GM19043 (cell line): ENCODE data around the gene LIPC.

Source experiments
- ATAC-seq: cut with Tn5 transposase; IDR thresholded peaks from one replicate; pipeline ENCODE4 v1.9.1; 2021; ENCODE audit warnings: low read depth; ENCODE audit not compliant: unreplicated experiment

The LIPC gene

GRCh38 chr15:58530056-58530590 lies 98.3 kb downstream of the LIPC start:
- no peak for ATAC-seq

GRCh38 chr15:58532126-58532525 lies 100.3 kb downstream of the LIPC start:
- ATAC-seq = no peak

GRCh38 chr15:58534556-58534955 lies 102.8 kb downstream of the LIPC start:
- no peak for ATAC-seq

GRCh38 chr15:58535337-58535736 lies 103.5 kb downstream of the LIPC start:
- ATAC-seq = no peak

- no peak for ATAC-seq
Measured at GRCh38 chr15:58535894-58536293, 104.1 kb downstream of the LIPC start.

GRCh38 chr15:58536414-58536813 lies 104.6 kb downstream of the LIPC start:
- ATAC-seq = no peak

- ATAC-seq = no peak
Measured at GRCh38 chr15:58537033-58537432, 105.2 kb downstream of the LIPC start.

GRCh38 chr15:58538225-58538727 lies 106.5 kb downstream of the LIPC start:
- no peak for ATAC-seq

GRCh38 chr15:58538901-58539300 lies 107.1 kb downstream of the LIPC start:
- no peak for ATAC-seq

GRCh38 chr15:58539548-58539947 lies 107.8 kb downstream of the LIPC start:
- ATAC-seq = no peak

GRCh38 chr15:58541410-58542087 lies 109.8 kb downstream of the LIPC start:
- no peak for ATAC-seq

- ATAC-seq = no peak
Measured at GRCh38 chr15:58543664-58544335, 112.0 kb downstream of the LIPC start.

GRCh38 chr15:58544756-58545155 lies 113.0 kb downstream of the LIPC start:
- no peak for ATAC-seq

- ATAC-seq = no peak
Measured at GRCh38 chr15:58545307-58546065, 113.7 kb downstream of the LIPC start.

GRCh38 chr15:58546066-58546591 lies 114.3 kb downstream of the LIPC start:
- ATAC-seq = no peak

GRCh38 chr15:58546635-58547627 lies 115.1 kb downstream of the LIPC start:
- ATAC-seq = no peak

- ATAC-seq = no peak
Measured at GRCh38 chr15:58547628-58548307, 116.0 kb downstream of the LIPC start.

- ATAC-seq = no peak
Measured at GRCh38 chr15:58548308-58549012, 116.7 kb downstream of the LIPC start.
